Hepatocyte (in vitro differentiated cells): ENCODE results near the gene DYNC2LI1.

Experiments
- CTCF ChIP-seq: fragments of 200-600 bp; sonication (generic); IDR thresholded peaks from 2 replicates; pipeline ENCODE4 v1.5.1; 2016; ENCODE audit warnings: antibody characterized with exemption, mild to moderate bottlenecking; ENCODE audit not compliant: poor library complexity
- EZH2 ChIP-seq: fragments of 200-600 bp; sonication (generic); IDR thresholded peaks from 2 replicates; pipeline ENCODE4 v1.6.1; 2016; ENCODE audit warnings: antibody characterized with exemption, mild to moderate bottlenecking, borderline replicate concordance
- EZH2phosphoT487 ChIP-seq: fragments of 200-600 bp; sonication (generic); IDR thresholded peaks from one replicate; pipeline ENCODE4 v1.6.1; 2018; ENCODE audit warnings: antibody characterized with exemption, mild to moderate bottlenecking, low read depth, moderate library complexity; ENCODE audit not compliant: unreplicated experiment, severe bottlenecking

DNA sequence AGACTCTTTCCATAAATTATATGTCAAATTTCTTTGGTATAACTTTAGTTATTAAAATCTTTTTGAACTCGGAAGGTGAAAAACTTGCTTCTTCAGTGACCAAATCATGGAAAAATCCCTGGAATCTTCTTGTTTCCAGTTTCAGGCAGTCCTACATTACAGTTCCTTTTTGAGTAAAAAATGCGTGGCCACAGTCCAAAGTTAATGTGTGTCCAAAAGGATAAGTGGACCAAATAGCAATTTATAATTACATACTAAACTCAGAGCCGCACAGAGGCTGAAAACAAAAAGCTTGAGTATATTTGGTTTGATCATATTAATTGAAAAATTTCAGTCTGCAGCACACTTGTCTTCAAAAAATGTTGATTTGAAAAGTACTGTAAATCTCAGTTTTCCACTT, 28.4 kb upstream of the DYNC2LI1 start:
- no peak for TF ChIP-seq CTCF
- TF ChIP-seq EZH2 = no peak
- no peak for TF ChIP-seq EZH2phosphoT487
